Subcutaneous abdominal adipose tissue (tissue), 5 donors: ENCODE measurements around the gene ABCA4.

Experiments
- H3K27ac ChIP-seq: one replicate; pipeline ENCODE4 v1.7.0; 2013; ENCODE audit warnings: low read depth, mild to moderate bottlenecking, inconsistent platforms, low read length, moderate library complexity
- H3K27me3 ChIP-seq, 5 donors: one replicate each; pipeline ENCODE4 v1.7.0; 2013; ENCODE audit warnings: low read length in 5 of 5, inconsistent platforms in 1 of 5; ENCODE audit not compliant: control insufficient read depth in 5 of 5, insufficient read depth in 4 of 5
- H3K36me3 ChIP-seq, 5 donors: one replicate each; pipeline ENCODE4 v1.7.0; 2013; ENCODE audit warnings: low read length in 5 of 5; ENCODE audit not compliant: control insufficient read depth in 5 of 5, insufficient read depth in 5 of 5
- H3K4me1 ChIP-seq, 5 donors: one replicate each; pipeline ENCODE4 v1.7.0; 2013; ENCODE audit warnings: low read length in 5 of 5, mild to moderate bottlenecking in 3 of 5, moderate library complexity in 1 of 5; ENCODE audit not compliant: control insufficient read depth in 5 of 5, insufficient read depth in 5 of 5
- H3K4me3 ChIP-seq, 5 donors: one replicate each; pipeline ENCODE4 v1.7.0; 2013; ENCODE audit warnings: low read length in 5 of 5, low read depth in 1 of 5
- H3K9ac ChIP-seq, 5 donors: one replicate each; pipeline ENCODE4 v1.7.0; 2013; ENCODE audit warnings: low read length in 5 of 5, mild to moderate bottlenecking in 4 of 5, moderate library complexity in 3 of 5
- H3K9me3 ChIP-seq, 5 donors: one replicate each; pipeline ENCODE4 v1.7.0; 2013; ENCODE audit warnings: low read length in 5 of 5; ENCODE audit not compliant: control insufficient read depth in 5 of 5
- donor health status: healthy.
- donor health status: healthy.
- donor health status: healthy.
- donor health status: healthy.
- donor health status: healthy.

The ABCA4 gene

GRCh38 chr1:94045465-94046056 lies 75.4 kb downstream of the ABCA4 start:
- Histone ChIP-seq H3K27ac (peak overlapping the region; percentile 78), H3K36me3 (no peaks in the 10 kb centered on the region), H3K4me1 (peaks cover 21 to 69% (median 48%) of the 10 kb centered on the region in 5 donors), H3K4me3 (peak overlapping the region; percentile 23 to 39 (median 35)), H3K27me3 (no peaks in the 10 kb centered on the region), H3K9me3 (no peaks in the 10 kb centered on the region), H3K9ac (peak overlapping the region in 2 of 5 donors; percentile 40 to 49)

GRCh38 chr1:94044891-94045290 lies 76.1 kb downstream of the ABCA4 start:
- Histone ChIP-seq H3K27ac (peak overlapping the region; percentile 78), H3K4me3 (peak overlapping the region in 1 of 5 donors; percentile 24), H3K9ac (no peak overlapping the region), H3K27me3 (no peaks in the 10 kb centered on the region), H3K9me3 (no peaks in the 10 kb centered on the region), H3K36me3 (no peaks in the 10 kb centered on the region), H3K4me1 (peaks cover 19 to 68% (median 48%) of the 10 kb centered on the region in 5 donors)

GRCh38 chr1:94044290-94044790 lies 76.6 kb downstream of the ABCA4 start:
- peaks cover 17 to 69% (median 47%) of the 10 kb centered on the region in 5 donors for H3K4me1 ChIP-seq
- no peak overlapping the region for H3K9ac ChIP-seq
- H3K4me3 ChIP-seq, result peak overlapping the region in 3 of 5 donors; percentile 24 to 48 (median 34)
- H3K27me3 ChIP-seq, result no peaks in the 10 kb centered on the region
- no peaks in the 10 kb centered on the region for H3K9me3 ChIP-seq
- H3K36me3 ChIP-seq, result no peaks in the 10 kb centered on the region
- peak overlapping the region; percentile 78 for H3K27ac ChIP-seq

- Histone ChIP-seq H3K9me3 (no peaks in the 10 kb centered on the region), H3K4me1 (peaks cover 17 to 69% (median 44%) of the 10 kb centered on the region in 5 donors), H3K27me3 (no peaks in the 10 kb centered on the region), H3K36me3 (no peaks in the 10 kb centered on the region), H3K4me3 (peak overlapping the region in 3 of 5 donors; percentile 24 to 48 (median 34)), H3K27ac (peak overlapping the region; percentile 78), H3K9ac (no peak overlapping the region)
These were observed 77.1 kb downstream of the ABCA4 start for GRCh38 chr1:94043738-94044289.

GRCh38 chr1:94042388-94042787 lies 78.6 kb downstream of the ABCA4 start:
- no peak overlapping the region for H3K4me3 ChIP-seq
- peak overlapping the region; percentile 57 for H3K27ac ChIP-seq
- peaks cover 0 to 6% (median 0%) of the 10 kb centered on the region in 5 donors for H3K27me3 ChIP-seq
- peaks cover 9 to 62% (median 31%) of the 10 kb centered on the region in 5 donors for H3K4me1 ChIP-seq
- H3K36me3 ChIP-seq, result no peaks in the 10 kb centered on the region
- H3K9me3 ChIP-seq, result no peaks in the 10 kb centered on the region
- no peak overlapping the region for H3K9ac ChIP-seq

GRCh38 chr1:94039871-94040569 lies 80.9 kb downstream of the ABCA4 start:
- no peak overlapping the region for H3K4me3 ChIP-seq
- no peak overlapping the region for H3K27ac ChIP-seq
- peaks cover 0 to 9% (median 0%) of the 10 kb centered on the region in 5 donors for H3K27me3 ChIP-seq
- no peaks in the 10 kb centered on the region for H3K9me3 ChIP-seq
- no peak overlapping the region for H3K9ac ChIP-seq
- H3K4me1 ChIP-seq, result peaks cover 5 to 52% (median 25%) of the 10 kb centered on the region in 5 donors
- H3K36me3 ChIP-seq, result no peaks in the 10 kb centered on the region

GRCh38 chr1:94039514-94039870 lies 81.5 kb downstream of the ABCA4 start:
- Histone ChIP-seq H3K27me3 (peaks cover 0 to 9% (median 0%) of the 10 kb centered on the region in 5 donors), H3K4me3 (no peak overlapping the region), H3K9me3 (no peaks in the 10 kb centered on the region), H3K36me3 (no peaks in the 10 kb centered on the region), H3K27ac (peak overlapping the region; percentile 15), H3K4me1 (peaks cover 5 to 47% (median 19%) of the 10 kb centered on the region in 5 donors), H3K9ac (no peak overlapping the region)

- no peaks in the 10 kb centered on the region for H3K36me3 ChIP-seq
- H3K9me3 ChIP-seq, result no peaks in the 10 kb centered on the region
- no peak overlapping the region for H3K4me3 ChIP-seq
- H3K27me3 ChIP-seq, result peaks cover 0 to 9% (median 0%) of the 10 kb centered on the region in 5 donors
- peaks cover 4 to 42% (median 17%) of the 10 kb centered on the region in 5 donors for H3K4me1 ChIP-seq
- H3K9ac ChIP-seq, result no peak overlapping the region
- peak overlapping the region; percentile 61 for H3K27ac ChIP-seq
These were observed 82.4 kb downstream of the ABCA4 start for GRCh38 chr1:94038511-94038910.

- peak overlapping the region; percentile 61 for H3K27ac ChIP-seq
- no peak overlapping the region for H3K4me3 ChIP-seq
- no peak overlapping the region for H3K9ac ChIP-seq
- peaks cover 2 to 35% (median 10%) of the 10 kb centered on the region in 5 donors for H3K4me1 ChIP-seq
- peaks cover 0 to 9% (median 0%) of the 10 kb centered on the region in 5 donors for H3K27me3 ChIP-seq
- H3K9me3 ChIP-seq, result no peaks in the 10 kb centered on the region
- H3K36me3 ChIP-seq, result no peaks in the 10 kb centered on the region
These were observed 83.3 kb downstream of the ABCA4 start for GRCh38 chr1:94037392-94038229.
